Activated CD4-positive, alpha-beta T cell treated with anti-CD3 and anti-CD28 coated beads, Interleukin-2, amount 10 ng/mL, durations not matched to agents 24 days and 14 days (primary cell): ENCODE measurements around the gene OPCML. TPM values are rescaled to one million over a fixed set of nuclear protein-coding genes. Genes with fewer than 3 reads are reported as not detected.

Experiments used
- DNase-seq: peaks from one replicate; pipeline ENCODE4 v3.0.0; 2022
- H3K27ac Mint-ChIP-seq: one replicate; pipeline ENCODE4 v1.8.0; 2022; ENCODE audit warnings: mild to moderate bottlenecking, mixed read lengths
- H3K27me3 Mint-ChIP-seq: one replicate; pipeline ENCODE4 v1.8.0; 2022; ENCODE audit warnings: mixed read lengths
- H3K36me3 Mint-ChIP-seq: one replicate; pipeline ENCODE4 v1.8.0; 2022; ENCODE audit warnings: low read depth, mild to moderate bottlenecking, mixed read lengths
- H3K4me1 Mint-ChIP-seq: one replicate; pipeline ENCODE4 v1.8.0; 2021; ENCODE audit warnings: mixed read lengths
- H3K4me3 Mint-ChIP-seq: one replicate; pipeline ENCODE4 v1.8.0; 2022; ENCODE audit warnings: mild to moderate bottlenecking, moderate library complexity, mixed read lengths
- H3K9me3 Mint-ChIP-seq: one replicate; pipeline ENCODE4 v1.8.0; 2021; ENCODE audit warnings: mixed read lengths
- intact Hi-C: fragments of 100-400 bp; cut with micrococcal nuclease; formaldehyde crosslinking; loops from one replicate; pipeline ENCODE4 v1.15.1; 2023
- total RNA-seq: library from RNA; stranded (reverse); gene quantifications from 2 replicates; pipeline ENCODE4 v1.2.3, GENCODE V29; 2022

The OPCML gene
- total RNA-seq, 1 donor from 2014 or later: not detected

- no peaks in the 10 kb centered on the region for H3K36me3 Mint-ChIP-seq
- intact Hi-C loops: no loop called here
- no peaks in the 10 kb centered on the region for H3K9me3 Mint-ChIP-seq
- H3K4me1 Mint-ChIP-seq: no peaks in the 10 kb centered on the region
- no peaks in the 10 kb centered on the region for H3K27me3 Mint-ChIP-seq
- H3K4me3 Mint-ChIP-seq: no peak overlapping the region
- no peak overlapping the region for H3K27ac Mint-ChIP-seq
- DNase-seq: no peak
Observed at GRCh38 chr11:132803436-132803835, 728.9 kb downstream of the OPCML start.

- H3K4me3 Mint-ChIP-seq: no peak overlapping the region
- H3K36me3 Mint-ChIP-seq: no peaks in the 10 kb centered on the region
- intact Hi-C loops: no loop called here
- no peak overlapping the region for H3K27ac Mint-ChIP-seq
- H3K27me3 Mint-ChIP-seq: no peaks in the 10 kb centered on the region
- no peak for DNase-seq
- no peaks in the 10 kb centered on the region for H3K4me1 Mint-ChIP-seq
- H3K9me3 Mint-ChIP-seq: no peaks in the 10 kb centered on the region
Observed at GRCh38 chr11:132802947-132803346, 729.4 kb downstream of the OPCML start.

GRCh38 chr11:132793831-132794230 lies 738.5 kb downstream of the OPCML start:
- no peak for DNase-seq
- intact Hi-C loops: no loop called here
- Mint-ChIP-seq H3K4me3 (no peak overlapping the region), H3K27me3 (no peaks in the 10 kb centered on the region), H3K36me3 (no peaks in the 10 kb centered on the region), H3K9me3 (no peaks in the 10 kb centered on the region), H3K27ac (no peak overlapping the region), H3K4me1 (no peaks in the 10 kb centered on the region)

GRCh38 chr11:132792341-132793140 lies 739.8 kb downstream of the OPCML start:
- H3K27ac Mint-ChIP-seq: no peak overlapping the region
- intact Hi-C loops: no loop called here

GRCh38 chr11:132790971-132791370 lies 741.3 kb downstream of the OPCML start:
- Mint-ChIP-seq H3K27ac (no peak overlapping the region), H3K4me3 (no peak overlapping the region), H3K9me3 (no peaks in the 10 kb centered on the region), H3K36me3 (no peaks in the 10 kb centered on the region), H3K27me3 (no peaks in the 10 kb centered on the region), H3K4me1 (no peaks in the 10 kb centered on the region)
- DNase-seq: no peak
- intact Hi-C loops: no loop called here

More at GRCh38 chr11:132792341-132793140, 739.8 kb downstream of the OPCML start:
- Mint-ChIP-seq H3K4me3 (no peak overlapping the region), H3K4me1 (no peaks in the 10 kb centered on the region), H3K9me3 (no peaks in the 10 kb centered on the region), H3K36me3 (no peaks in the 10 kb centered on the region), H3K27me3 (no peaks in the 10 kb centered on the region)
- DNase-seq: no peak

- Mint-ChIP-seq H3K27me3 (no peaks in the 10 kb centered on the region), H3K9me3 (no peaks in the 10 kb centered on the region), H3K4me3 (no peak overlapping the region), H3K36me3 (no peaks in the 10 kb centered on the region), H3K4me1 (no peaks in the 10 kb centered on the region), H3K27ac (no peak overlapping the region)
- intact Hi-C loops: no loop called here
- DNase-seq: no peak
Observed at GRCh38 chr11:132790466-132790865, 741.8 kb downstream of the OPCML start.

- DNase-seq: no peak
- no peaks in the 10 kb centered on the region for H3K36me3 Mint-ChIP-seq
- no peaks in the 10 kb centered on the region for H3K27me3 Mint-ChIP-seq
- H3K4me1 Mint-ChIP-seq: no peaks in the 10 kb centered on the region
- no peaks in the 10 kb centered on the region for H3K9me3 Mint-ChIP-seq
- no peak overlapping the region for H3K4me3 Mint-ChIP-seq
- H3K27ac Mint-ChIP-seq: no peak overlapping the region
- intact Hi-C loops: no loop called here
Observed at GRCh38 chr11:132788816-132789325, 743.4 kb downstream of the OPCML start.

GRCh38 chr11:132785878-132786277 lies 746.4 kb downstream of the OPCML start:
- intact Hi-C loops: no loop called here
- Mint-ChIP-seq H3K4me1 (no peaks in the 10 kb centered on the region), H3K36me3 (no peaks in the 10 kb centered on the region), H3K27me3 (no peaks in the 10 kb centered on the region), H3K27ac (no peak overlapping the region), H3K4me3 (no peak overlapping the region), H3K9me3 (no peaks in the 10 kb centered on the region)
- DNase-seq: no peak

- H3K36me3 Mint-ChIP-seq: no peaks in the 10 kb centered on the region
- intact Hi-C loops: no loop called here
- DNase-seq: no peak
- H3K4me3 Mint-ChIP-seq: no peak overlapping the region
- no peaks in the 10 kb centered on the region for H3K9me3 Mint-ChIP-seq
- no peaks in the 10 kb centered on the region for H3K4me1 Mint-ChIP-seq
- H3K27ac Mint-ChIP-seq: no peak overlapping the region
- no peaks in the 10 kb centered on the region for H3K27me3 Mint-ChIP-seq
Observed at GRCh38 chr11:132784441-132784840, 747.9 kb downstream of the OPCML start.

- H3K27me3 Mint-ChIP-seq: no peaks in the 10 kb centered on the region
- H3K4me1 Mint-ChIP-seq: no peaks in the 10 kb centered on the region
- intact Hi-C loops: no loop called here
- H3K36me3 Mint-ChIP-seq: no peaks in the 10 kb centered on the region
- H3K9me3 Mint-ChIP-seq: no peaks in the 10 kb centered on the region
- no peak overlapping the region for H3K4me3 Mint-ChIP-seq
- DNase-seq: no peak
- H3K27ac Mint-ChIP-seq: no peak overlapping the region
Observed at GRCh38 chr11:132782102-132782501, 750.2 kb downstream of the OPCML start.

- Mint-ChIP-seq H3K4me1 (no peaks in the 10 kb centered on the region), H3K36me3 (no peaks in the 10 kb centered on the region), H3K9me3 (no peaks in the 10 kb centered on the region), H3K27ac (no peak overlapping the region), H3K27me3 (no peaks in the 10 kb centered on the region), H3K4me3 (no peak overlapping the region)
- no peak for DNase-seq
- intact Hi-C loops: no loop called here
Observed at GRCh38 chr11:132780046-132780445, 752.3 kb downstream of the OPCML start.

GRCh38 chr11:132779497-132779896 lies 752.8 kb downstream of the OPCML start:
- H3K9me3 Mint-ChIP-seq: no peaks in the 10 kb centered on the region

GRCh38 chr11:132777067-132777975 lies 755.0 kb downstream of the OPCML start:
- H3K36me3 Mint-ChIP-seq: no peaks in the 10 kb centered on the region

More at GRCh38 chr11:132779497-132779896, 752.8 kb downstream of the OPCML start:
- H3K4me3 Mint-ChIP-seq: no peak overlapping the region
- DNase-seq: no peak
- no peaks in the 10 kb centered on the region for H3K27me3 Mint-ChIP-seq
- H3K36me3 Mint-ChIP-seq: no peaks in the 10 kb centered on the region
- H3K27ac Mint-ChIP-seq: no peak overlapping the region
- intact Hi-C loops: no loop called here
- H3K4me1 Mint-ChIP-seq: no peaks in the 10 kb centered on the region

GRCh38 chr11:132773751-132774150 lies 758.5 kb downstream of the OPCML start:
- intact Hi-C loops: no loop called here
- Mint-ChIP-seq H3K36me3 (no peaks in the 10 kb centered on the region), H3K27me3 (no peaks in the 10 kb centered on the region), H3K9me3 (no peaks in the 10 kb centered on the region), H3K4me3 (no peak overlapping the region), H3K27ac (no peak overlapping the region), H3K4me1 (no peaks in the 10 kb centered on the region)
- DNase-seq: no peak

More at GRCh38 chr11:132777067-132777975, 755.0 kb downstream of the OPCML start:
- DNase-seq: no peak
- no peaks in the 10 kb centered on the region for H3K4me1 Mint-ChIP-seq
- no peaks in the 10 kb centered on the region for H3K9me3 Mint-ChIP-seq
- H3K27me3 Mint-ChIP-seq: no peaks in the 10 kb centered on the region
- H3K4me3 Mint-ChIP-seq: no peak overlapping the region
- H3K27ac Mint-ChIP-seq: no peak overlapping the region
- intact Hi-C loops: no loop called here
